ENCODE data around the gene IRF8.

Gene IRF8

GRCh38 chr16:85913688-85914422 lies 14.9 kb downstream of the IRF8 start:
- no peak for DNase-seq (ENCODE audit: low read depth)

GRCh38 chr16:85914423-85914794 lies 15.4 kb downstream of the IRF8 start:
- no peak for DNase-seq (ENCODE audit: low read depth)

GRCh38 chr16:85915125-85915845 lies 16.3 kb downstream of the IRF8 start:
- no peak for DNase-seq (ENCODE audit: low read depth)

GRCh38 chr16:85916141-85916890 lies 17.4 kb downstream of the IRF8 start:
- DNase-seq (ENCODE audit: low read depth): no peak

- DNase-seq (ENCODE audit: low read depth): no peak
These were observed 18.1 kb downstream of the IRF8 start for GRCh38 chr16:85917012-85917411.

GRCh38 chr16:85917959-85918358 lies 19.0 kb downstream of the IRF8 start:
- no peak for DNase-seq (ENCODE audit: low read depth)

- no peak for DNase-seq (ENCODE audit: low read depth)
These were observed 19.5 kb downstream of the IRF8 start for GRCh38 chr16:85918436-85918835.

GRCh38 chr16:85919271-85920267 lies 20.6 kb downstream of the IRF8 start:
- no peak for DNase-seq (ENCODE audit: low read depth)

GRCh38 chr16:85921026-85921425 lies 22.1 kb downstream of the IRF8 start:
- no peak for DNase-seq (ENCODE audit: low read depth)

GRCh38 chr16:85923153-85924021 lies 24.4 kb downstream of the IRF8 start:
- no peak for DNase-seq (ENCODE audit: low read depth)

- no peak for DNase-seq (ENCODE audit: low read depth)
These were observed 25.7 kb downstream of the IRF8 start for GRCh38 chr16:85924675-85925074.

- no peak for DNase-seq (ENCODE audit: low read depth)
These were observed 27.4 kb downstream of the IRF8 start for GRCh38 chr16:85926370-85926769.

- no peak for DNase-seq (ENCODE audit: low read depth)
These were observed 28.4 kb downstream of the IRF8 start for GRCh38 chr16:85927371-85927770.

GRCh38 chr16:85927959-85928358 lies 29.0 kb downstream of the IRF8 start:
- no peak for DNase-seq (ENCODE audit: low read depth)

GRCh38 chr16:85928401-85928820 lies 29.4 kb downstream of the IRF8 start:
- DNase-seq (ENCODE audit: low read depth): no peak

- DNase-seq (ENCODE audit: low read depth): no peak
These were observed 30.3 kb downstream of the IRF8 start for GRCh38 chr16:85929259-85929721.

GRCh38 chr16:85930301-85930700 lies 31.3 kb downstream of the IRF8 start:
- no peak for DNase-seq (ENCODE audit: low read depth)

GRCh38 chr16:85931596-85932402 lies 32.8 kb downstream of the IRF8 start:
- DNase-seq (ENCODE audit: low read depth): no peak

GRCh38 chr16:85934210-85934609 lies 35.2 kb downstream of the IRF8 start:
- no peak for DNase-seq (ENCODE audit: low read depth)
